Measurements from ENCODE around the gene SLC16A6. TPM values are rescaled to one million over a fixed set of nuclear protein-coding genes. Genes with fewer than 3 reads are reported as not detected.
"Not testable (repeated sequence)": the region's sequence is repeated elsewhere in the genome, so short reads cannot be mapped to it uniquely, and the experiment has no call there.

The SLC16A6 gene, protein sequence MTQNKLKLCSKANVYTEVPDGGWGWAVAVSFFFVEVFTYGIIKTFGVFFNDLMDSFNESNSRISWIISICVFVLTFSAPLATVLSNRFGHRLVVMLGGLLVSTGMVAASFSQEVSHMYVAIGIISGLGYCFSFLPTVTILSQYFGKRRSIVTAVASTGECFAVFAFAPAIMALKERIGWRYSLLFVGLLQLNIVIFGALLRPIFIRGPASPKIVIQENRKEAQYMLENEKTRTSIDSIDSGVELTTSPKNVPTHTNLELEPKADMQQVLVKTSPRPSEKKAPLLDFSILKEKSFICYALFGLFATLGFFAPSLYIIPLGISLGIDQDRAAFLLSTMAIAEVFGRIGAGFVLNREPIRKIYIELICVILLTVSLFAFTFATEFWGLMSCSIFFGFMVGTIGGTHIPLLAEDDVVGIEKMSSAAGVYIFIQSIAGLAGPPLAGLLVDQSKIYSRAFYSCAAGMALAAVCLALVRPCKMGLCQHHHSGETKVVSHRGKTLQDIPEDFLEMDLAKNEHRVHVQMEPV
- total RNA-seq = 10 to 100 TPM in 1 of 5 experiments, 1 to 10 TPM in 4; 4.0 to 12.5 (median 6.8) TPM
- 1 to 10 TPM in 1 of 2 donors, under 1 TPM in 1; 0.74 to 1.1 TPM for polyA plus RNA-seq
- 10.9 reads per million, percentile 37 among the genes with 10 or more reads in this experiment for total RNA-seq

DNA sequence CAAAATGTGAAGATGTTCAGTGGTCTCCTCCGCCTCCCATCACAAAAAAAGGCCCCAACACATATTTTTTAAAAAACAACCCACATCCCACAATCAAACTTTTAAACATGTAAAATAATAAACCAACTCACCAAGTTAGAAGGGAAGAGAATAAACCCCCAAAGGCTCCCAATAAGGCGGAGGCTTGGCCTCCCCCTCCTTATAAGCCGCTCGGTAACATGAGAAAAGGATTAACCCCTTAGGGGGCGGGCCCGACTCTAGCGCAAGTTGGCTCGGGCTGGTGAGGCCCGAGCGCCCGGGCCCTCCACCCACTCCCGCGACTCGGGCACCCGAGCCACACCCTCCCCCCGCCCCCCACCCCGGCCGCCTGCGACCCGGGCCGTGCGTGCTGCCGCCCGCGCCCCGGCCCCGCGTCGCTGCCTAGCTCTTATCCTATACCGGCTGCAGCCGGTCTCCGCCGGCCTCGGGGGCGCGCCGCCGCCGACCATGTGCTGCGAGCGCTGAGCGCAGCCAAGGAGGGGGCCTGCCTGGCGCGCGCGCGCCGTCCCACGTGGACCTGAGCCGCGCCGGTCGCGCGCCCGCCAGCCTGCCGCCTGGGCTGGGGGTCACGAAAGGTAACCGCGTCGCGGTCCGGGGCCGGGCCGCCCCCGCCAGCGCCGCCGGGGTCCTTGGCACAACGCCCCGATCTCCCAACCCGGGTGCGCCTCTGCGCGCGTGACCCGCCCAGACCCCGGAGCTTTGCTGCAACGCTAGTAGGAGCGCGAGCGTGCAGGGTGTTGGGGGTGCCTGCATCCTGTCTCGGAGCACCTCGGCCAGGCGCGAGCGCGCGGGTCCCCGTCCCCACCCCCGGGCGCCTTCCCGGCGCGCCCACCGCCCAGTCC is at the start of gene SLC16A6, which contains the start of gene ARSG:
TSS of gene SLC16A6 (minus strand) at position 173 of the 881 bp plus-strand sequence. CDS start 12,807 bp downstream, outside the sequence.
TSS of gene ARSG (plus strand) at position 541 of the 881 bp plus-strand sequence. CDS start 15,999 bp downstream, outside the sequence.
- H3K4me1 Mint-ChIP-seq = peaks cover 37 to 79% (median 64%) of the 10 kb centered on the region in 7 donors
- peaks cover 0 to 13% (median 0%) of the 10 kb centered on the region in 5 donors for H3K27me3 Mint-ChIP-seq
- H3K36me3 ChIP-seq (ENCODE audit: control insufficient read depth in 2 of 3, insufficient read depth in 3 of 3, low read length in 3 of 3) = no peaks in the 10 kb centered on the region
- peak within 1 kb of the TSS; percentile 92 for H3K4me3 ChIP-seq (ENCODE audit: low read length)
- H3K27ac ChIP-seq (ENCODE audit: low read depth, low read length) = peak within 1 kb of the TSS; percentile 95
- peaks cover 0 to 15% (median 0%) of the 10 kb centered on the region in 5 donors for H3K36me3 Mint-ChIP-seq
- peak within 1 kb of the TSS; percentile 89 to 100 (median 97) for H3K4me3 Mint-ChIP-seq
- no peaks in the 10 kb centered on the region for H3K27me3 ChIP-seq (ENCODE audit: control insufficient read depth in 2 of 2, insufficient read depth in 2 of 2, low read length in 2 of 2)
- peaks cover 0 to 3% (median 0%) of the 10 kb centered on the region in 11 donors for H3K9me3 Mint-ChIP-seq
- ChIA-PET POLR2A (interaction anchor here (0.6 to 6.7 kb wide), 47 partner anchors 10 to 849 kb away, joined by 3 to 84 read pairs (median 6); partner anchors contain the start of genes AMZ2, PRKAR1A and WIPI1), CTCF (interaction anchor here (0.9 to 2.6 kb wide), 7 partner anchors 27 to 145 kb away, joined by 3 to 10 read pairs (median 6); no protein-coding TSS in a partner anchor)
- intact Hi-C loops (cut with micrococcal nuclease) = loop anchor here (1.0 to 5.0 kb wide), 11 partner anchors 43 to 464 kb away; partner anchors contain the start of genes AMZ2 (in 1 of the 2), BPTF (in 1 of the 2), KPNA2 (in 1 of the 2) and PRKAR1A (in 1 of the 2)
- H3K9me3 ChIP-seq (ENCODE audit: control insufficient read depth in 2 of 3, low read length in 3 of 3) = no peaks in the 10 kb centered on the region
- ATAC-seq (peak; percentile 73), DNase-seq (peak; percentile 79 to 92 (median 89))
- H3K4me1 ChIP-seq (ENCODE audit: control insufficient read depth in 2 of 2, insufficient read depth in 2 of 2, low read length in 2 of 2) = peaks cover 46% of the 10 kb centered on the region in 2 donors
- H3K27ac Mint-ChIP-seq = peak within 1 kb of the TSS; percentile 92 to 100 (median 98)

DNA sequence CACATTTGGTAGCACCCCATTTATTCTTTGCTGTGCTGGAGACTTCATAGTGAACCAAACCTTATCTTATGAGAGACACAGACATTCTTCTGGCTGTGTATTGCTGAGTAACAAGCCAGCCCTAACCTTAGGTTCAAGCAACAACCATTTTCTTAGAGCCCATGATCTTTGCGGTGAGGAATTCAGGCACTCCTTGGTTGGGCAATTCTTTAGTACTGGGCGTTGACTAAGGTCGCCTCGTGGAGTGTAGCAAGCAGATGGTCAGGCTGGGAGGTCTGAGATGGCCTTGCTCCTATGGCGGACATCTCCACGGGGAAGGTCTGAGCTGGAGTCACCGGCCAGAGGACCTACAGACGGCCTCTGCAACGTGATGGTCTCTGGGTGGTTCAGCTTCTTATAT is 43.5 kb upstream of the SLC16A6 start:
- peaks cover 0 to 27% (median 12%) of the 10 kb centered on the region in 11 donors for H3K9me3 Mint-ChIP-seq
- DNase-seq (no peak), ATAC-seq (no peak)
- H3K27me3 ChIP-seq (ENCODE audit: control insufficient read depth in 2 of 2, insufficient read depth in 2 of 2, low read length in 2 of 2) = no peaks in the 10 kb centered on the region
- H3K4me3 ChIP-seq (ENCODE audit: low read length) = no peak overlapping the region
- H3K4me3 Mint-ChIP-seq = no peak overlapping the region
- CTCF ChIA-PET = no interaction called here
- intact Hi-C loops (cut with micrococcal nuclease) = no loop called here
- H3K36me3 ChIP-seq (ENCODE audit: control insufficient read depth in 2 of 3, insufficient read depth in 3 of 3, low read length in 3 of 3) = no peaks in the 10 kb centered on the region
- peaks cover 0 to 4% (median 0%) of the 10 kb centered on the region in 3 experiments for H3K9me3 ChIP-seq (ENCODE audit: control insufficient read depth in 2 of 3, low read length in 3 of 3)
- peaks cover 0 to 16% (median 10%) of the 10 kb centered on the region in 5 donors for H3K36me3 Mint-ChIP-seq
- peaks cover 0 to 12% (median 6%) of the 10 kb centered on the region in 7 donors for H3K4me1 Mint-ChIP-seq
- H3K27ac Mint-ChIP-seq = no peak overlapping the region
- H3K27ac ChIP-seq (ENCODE audit: low read depth, low read length) = no peak overlapping the region
- peaks cover 0 to 2% of the 10 kb centered on the region in 2 donors for H3K4me1 ChIP-seq (ENCODE audit: control insufficient read depth in 2 of 2, insufficient read depth in 2 of 2, low read length in 2 of 2)
- POLR2A ChIA-PET = interaction anchor here (1.8 kb wide), 1 partner anchor 37 kb away, joined by 4 read pairs; no protein-coding TSS in a partner anchor
- no peaks in the 10 kb centered on the region for H3K27me3 Mint-ChIP-seq

DNA sequence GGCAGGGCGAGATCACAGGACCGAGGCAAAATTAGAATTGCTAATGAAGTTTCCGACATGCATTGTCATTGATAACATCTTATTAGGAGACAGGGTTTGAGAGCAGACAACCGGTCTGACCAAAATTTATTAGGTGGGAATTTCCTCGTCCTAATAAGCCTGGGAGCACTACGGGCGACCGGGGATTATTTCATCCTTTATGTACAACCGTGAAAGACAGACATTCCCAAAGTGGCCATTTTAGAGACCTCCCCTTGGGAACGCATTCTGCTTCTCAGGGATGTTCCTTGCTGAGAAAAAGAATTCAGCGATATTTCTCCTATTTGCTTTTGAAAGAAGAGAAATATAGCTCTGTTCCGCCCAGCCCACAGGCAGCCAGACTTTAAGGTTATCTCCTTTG is 41.0 kb upstream of the SLC16A6 start:
- H3K36me3 ChIP-seq (ENCODE audit: control insufficient read depth in 2 of 3, insufficient read depth in 3 of 3, low read length in 3 of 3); H3K4me3 ChIP-seq (ENCODE audit: low read length); intact Hi-C loops (cut with micrococcal nuclease); CTCF ChIA-PET; H3K27ac ChIP-seq (ENCODE audit: low read depth, low read length); POLR2A ChIA-PET; H3K9me3 ChIP-seq (ENCODE audit: control insufficient read depth in 2 of 3, low read length in 3 of 3); ATAC-seq; H3K27me3 ChIP-seq (ENCODE audit: control insufficient read depth in 2 of 2, insufficient read depth in 2 of 2, low read length in 2 of 2); H3K4me1 ChIP-seq (ENCODE audit: control insufficient read depth in 2 of 2, insufficient read depth in 2 of 2, low read length in 2 of 2); H3K4me3 Mint-ChIP-seq; H3K27me3 Mint-ChIP-seq: not testable (repeated sequence)
- DNase-seq = peak in 1 of 9 donors; percentile 13
- H3K4me1 Mint-ChIP-seq = peaks cover 0 to 17% (median 5%) of the 10 kb centered on the region in 7 donors
- H3K27ac Mint-ChIP-seq = peak overlapping the region in 1 of 9 donors; percentile 36
- peaks cover 0 to 19% (median 10%) of the 10 kb centered on the region in 5 donors for H3K36me3 Mint-ChIP-seq
- peaks cover 0 to 27% (median 12%) of the 10 kb centered on the region in 11 donors for H3K9me3 Mint-ChIP-seq

- H3K4me1 ChIP-seq (ENCODE audit: control insufficient read depth in 2 of 2, insufficient read depth in 2 of 2, low read length in 2 of 2) = peaks cover 2 to 3% of the 10 kb centered on the region in 2 donors
- CTCF ChIA-PET = no interaction called here
Measured at GRCh38 chr17:68329331-68329730, 38.4 kb upstream of the SLC16A6 start.

DNA sequence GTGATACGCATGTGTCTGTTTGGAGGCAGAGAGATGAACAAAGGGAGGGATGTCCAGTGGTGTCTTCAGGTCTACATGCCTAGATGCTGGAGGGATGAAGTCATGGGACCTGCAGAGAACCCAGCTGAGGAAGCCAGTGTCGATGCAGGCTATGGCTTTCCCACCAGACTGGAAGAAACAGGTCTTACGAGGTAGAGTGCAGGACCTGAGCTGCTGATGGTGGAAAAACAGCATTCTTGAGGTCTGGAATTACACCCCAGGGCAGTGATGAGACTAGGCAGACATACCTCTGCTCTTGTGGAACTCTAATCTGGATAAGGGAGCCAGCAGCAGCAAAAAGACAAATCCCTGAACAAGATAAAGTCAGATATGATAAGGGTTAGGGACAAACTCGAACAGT is 37.7 kb upstream of the SLC16A6 start:
- ATAC-seq (no peak), DNase-seq (no peak)
- no peaks in the 10 kb centered on the region for H3K27me3 Mint-ChIP-seq
- H3K4me1 Mint-ChIP-seq = peaks cover 7 to 27% (median 16%) of the 10 kb centered on the region in 7 donors
- H3K27ac Mint-ChIP-seq = no peak overlapping the region
- H3K36me3 ChIP-seq (ENCODE audit: control insufficient read depth in 2 of 3, insufficient read depth in 3 of 3, low read length in 3 of 3) = no peaks in the 10 kb centered on the region
- H3K4me1 ChIP-seq (ENCODE audit: control insufficient read depth in 2 of 2, insufficient read depth in 2 of 2, low read length in 2 of 2) = peaks cover 7 to 8% of the 10 kb centered on the region in 2 donors
- no peak overlapping the region for H3K27ac ChIP-seq (ENCODE audit: low read depth, low read length)
- H3K27me3 ChIP-seq (ENCODE audit: control insufficient read depth in 2 of 2, insufficient read depth in 2 of 2, low read length in 2 of 2) = no peaks in the 10 kb centered on the region
- H3K4me3 ChIP-seq (ENCODE audit: low read length) = no peak overlapping the region
- no peak overlapping the region for H3K4me3 Mint-ChIP-seq
- ChIA-PET CTCF (no interaction called here), POLR2A (interaction anchor here (0.6 to 1.4 kb wide), 4 partner anchors 10 to 32 kb away, joined by 3 to 4 read pairs (median 3); no protein-coding TSS in a partner anchor)
- peaks cover 0 to 27% (median 12%) of the 10 kb centered on the region in 11 donors for H3K9me3 Mint-ChIP-seq
- intact Hi-C loops (cut with micrococcal nuclease) = no loop called here
- H3K36me3 Mint-ChIP-seq = peaks cover 0 to 19% (median 5%) of the 10 kb centered on the region in 5 donors
- H3K9me3 ChIP-seq (ENCODE audit: control insufficient read depth in 2 of 3, low read length in 3 of 3) = peaks cover 0 to 4% (median 0%) of the 10 kb centered on the region in 3 experiments

More at GRCh38 chr17:68329331-68329730, 38.4 kb upstream of the SLC16A6 start:
- intact Hi-C loops (cut with micrococcal nuclease) = no loop called here
- ATAC-seq = no peak
- Mint-ChIP-seq H3K4me3 (no peak overlapping the region), H3K27me3 (no peaks in the 10 kb centered on the region), H3K27ac (peak overlapping the region in 1 of 9 donors; percentile 81), H3K36me3 (peaks cover 0 to 17% (median 5%) of the 10 kb centered on the region in 5 donors), H3K9me3 (peaks cover 0 to 27% (median 12%) of the 10 kb centered on the region in 11 donors), H3K4me1 (peaks cover 3 to 23% (median 13%) of the 10 kb centered on the region in 7 donors)
- no peaks in the 10 kb centered on the region for H3K36me3 ChIP-seq (ENCODE audit: control insufficient read depth in 2 of 3, insufficient read depth in 3 of 3, low read length in 3 of 3)
- DNase-seq = no peak
- H3K27me3 ChIP-seq (ENCODE audit: control insufficient read depth in 2 of 2, insufficient read depth in 2 of 2, low read length in 2 of 2) = no peaks in the 10 kb centered on the region
- no peak overlapping the region for H3K27ac ChIP-seq (ENCODE audit: low read depth, low read length)
- POLR2A ChIA-PET = interaction anchor here (0.7 to 1.5 kb wide), 3 partner anchors 10 to 38 kb away, joined by 3 to 8 read pairs (median 4); partner anchors contain the start of genes ARSG and SLC16A6
- peaks cover 0 to 4% (median 0%) of the 10 kb centered on the region in 3 experiments for H3K9me3 ChIP-seq (ENCODE audit: control insufficient read depth in 2 of 3, low read length in 3 of 3)
- H3K4me3 ChIP-seq (ENCODE audit: low read length) = no peak overlapping the region
